HG03064 (cell line): Measurements from ENCODE around the gene PTPN1.
"Not testable (repeated sequence)": the region's sequence is repeated elsewhere in the genome, so short reads cannot be mapped to it uniquely, and the experiment has no call there.

ENCODE experiments used
- ATAC-seq: cut with Tn5 transposase; IDR thresholded peaks from one replicate; pipeline ENCODE4 v1.9.1; 2021; ENCODE audit warnings: low read depth; ENCODE audit not compliant: unreplicated experiment

PTPN1 gene

DNA sequence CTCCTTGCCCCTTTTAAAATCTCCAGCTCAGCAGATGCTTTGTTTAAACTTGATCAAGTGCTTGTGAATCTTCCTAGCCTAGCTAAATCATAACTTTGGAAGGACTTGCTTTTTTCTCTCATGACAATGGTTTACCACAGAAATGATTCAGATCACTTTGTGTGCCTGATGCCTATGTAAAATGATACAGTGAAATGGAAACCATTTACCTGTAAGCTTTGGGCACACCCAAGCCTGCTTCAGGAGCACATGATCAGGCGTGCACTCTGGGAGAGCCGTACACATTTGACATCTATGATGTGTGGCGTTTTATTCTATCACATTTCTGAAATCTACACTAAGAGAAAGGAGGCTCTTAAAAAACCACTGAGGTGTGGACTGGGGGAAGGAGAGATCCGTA, 41.1 kb downstream of the PTPN1 start:
- ATAC-seq = no peak

DNA sequence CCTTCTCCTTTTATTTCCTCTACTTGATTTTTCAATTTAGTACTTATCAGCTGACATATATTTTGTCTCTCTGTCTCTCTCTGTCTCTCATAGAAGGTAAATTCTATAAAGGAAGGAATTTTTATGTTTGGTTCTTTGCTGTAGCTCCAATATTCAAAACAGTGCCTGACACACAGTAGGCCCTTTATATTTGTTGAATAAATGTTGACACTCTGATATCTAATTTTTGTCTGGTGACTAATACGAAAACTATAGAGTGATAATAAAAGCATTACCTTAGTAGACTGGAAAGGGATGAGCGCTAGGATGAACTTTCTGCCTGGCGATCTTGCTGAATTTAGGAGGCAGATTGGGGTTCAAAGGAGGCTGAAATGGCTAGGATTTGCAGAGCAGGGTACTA, 42.8 kb downstream of the PTPN1 start:
- ATAC-seq = no peak

DNA sequence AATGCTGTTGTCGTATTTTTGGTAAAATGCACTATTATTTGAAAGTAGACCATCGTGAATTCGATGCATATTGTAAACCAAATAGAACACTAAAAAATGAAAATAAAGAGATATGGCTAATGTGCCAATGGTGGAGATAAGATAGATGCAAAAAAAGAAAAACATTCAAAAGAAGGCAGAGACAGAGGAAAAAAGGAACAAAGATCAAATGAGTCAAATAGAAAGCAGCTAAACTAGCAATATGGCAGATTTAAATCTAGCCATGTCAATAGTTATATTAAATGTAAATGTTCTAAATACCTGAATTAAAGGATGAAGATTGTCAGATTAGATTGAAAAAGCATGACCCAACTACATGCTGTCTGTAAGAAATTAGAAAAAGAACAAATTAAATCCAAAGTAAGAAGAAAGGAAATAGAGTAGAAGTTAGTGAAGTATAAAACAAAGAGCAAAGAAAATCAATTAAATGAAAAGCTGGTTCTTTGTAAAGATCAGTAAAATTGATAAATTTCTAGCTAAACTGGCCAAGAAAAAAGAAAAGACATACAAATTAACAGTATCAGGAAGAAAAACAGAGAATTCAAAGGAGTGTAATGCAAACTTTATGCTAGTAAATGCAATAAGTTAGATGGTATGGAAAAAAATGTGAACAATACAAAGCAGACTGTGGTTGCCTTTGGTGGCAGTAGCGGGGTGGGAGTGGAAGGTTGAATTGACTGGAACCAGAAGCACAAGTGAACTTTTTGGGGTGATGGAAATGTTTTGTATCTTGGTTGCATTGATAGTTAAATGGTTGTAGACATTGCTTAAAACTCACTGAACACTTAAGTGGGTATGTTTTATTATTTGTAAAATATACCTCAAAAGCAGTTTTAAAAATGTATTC, 44.8 kb downstream of the PTPN1 start:
- ATAC-seq = no peak

DNA sequence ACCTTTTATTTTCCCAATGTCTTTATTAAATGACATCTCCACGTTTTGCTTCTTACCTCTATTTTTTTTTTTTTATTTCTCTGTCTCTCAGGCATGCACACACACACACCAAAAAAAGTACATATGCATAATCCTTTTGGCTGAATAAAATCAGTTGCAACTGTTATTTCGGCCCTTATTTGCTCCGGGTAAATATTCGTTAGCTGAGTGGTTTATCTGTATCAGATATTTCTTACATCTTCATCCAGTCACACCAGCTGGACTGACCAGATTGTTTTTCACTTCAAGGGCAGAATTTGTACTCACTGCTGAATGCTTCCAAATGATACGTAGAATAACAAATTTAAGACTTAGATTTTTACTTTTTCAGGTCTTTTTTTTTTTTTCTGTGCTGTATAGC, 45.5 kb downstream of the PTPN1 start:
- ATAC-seq = no peak

GRCh38 chr20:50557549-50558134, 47.5 kb downstream of the PTPN1 start:
- no peak for ATAC-seq

DNA sequence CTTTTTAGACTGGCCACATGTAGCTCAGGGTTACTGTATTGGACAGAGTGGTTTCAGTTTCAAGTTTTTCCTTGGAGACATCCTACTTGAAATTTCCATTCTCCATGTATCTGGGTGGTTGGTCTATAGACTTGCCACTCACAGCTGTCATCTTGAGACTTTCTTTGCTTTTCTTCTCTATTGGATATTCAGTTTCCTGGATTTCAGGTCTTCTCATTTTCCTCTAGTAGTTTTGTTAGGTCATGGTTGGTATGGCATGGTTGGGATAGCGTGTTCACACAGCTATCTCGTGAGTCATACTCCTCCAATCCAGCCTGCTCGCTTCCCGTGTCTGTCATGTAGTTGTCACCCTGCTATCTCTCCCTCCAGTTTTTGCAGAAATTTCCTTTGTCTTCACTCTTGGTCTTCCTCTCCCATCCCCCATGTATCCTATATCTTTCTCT, 48.3 kb downstream of the PTPN1 start:
- no peak for ATAC-seq

- no peak for ATAC-seq
These were observed 49.0 kb downstream of the PTPN1 start for GRCh38 chr20:50559149-50559548.

GRCh38 chr20:50559856-50560638, 49.9 kb downstream of the PTPN1 start:
- ATAC-seq = no peak

DNA sequence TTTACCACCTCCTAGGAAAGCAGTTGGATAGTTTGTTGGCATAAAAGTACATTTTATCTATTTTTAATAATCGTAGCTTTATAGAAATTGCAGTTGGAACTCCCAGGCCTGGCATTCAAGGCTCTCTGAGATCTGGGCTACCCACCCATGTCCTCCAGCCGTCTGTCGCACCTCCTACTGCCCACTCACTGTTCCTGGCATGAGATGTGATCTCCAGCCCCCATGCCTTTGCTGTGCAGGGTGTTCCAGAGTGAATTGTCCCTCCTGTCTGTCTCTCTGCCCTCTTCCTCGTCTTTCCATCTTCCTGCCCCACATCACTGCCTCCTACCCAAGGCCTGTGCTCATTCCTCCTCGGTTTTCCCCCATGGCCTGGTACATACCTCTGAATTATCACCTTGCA, 50.7 kb downstream of the PTPN1 start:
- no peak for ATAC-seq

- ATAC-seq = no peak
These were observed 51.3 kb downstream of the PTPN1 start for GRCh38 chr20:50561379-50562078.

GRCh38 chr20:50562262-50562701, 52.1 kb downstream of the PTPN1 start:
- no peak for ATAC-seq

- ATAC-seq = no peak
These were observed 53.2 kb downstream of the PTPN1 start for GRCh38 chr20:50563133-50563944.

GRCh38 chr20:50565383-50565782, 55.2 kb downstream of the PTPN1 start:
- ATAC-seq = no peak

GRCh38 chr20:50565871-50566270, 55.7 kb downstream of the PTPN1 start:
- no peak for ATAC-seq

DNA sequence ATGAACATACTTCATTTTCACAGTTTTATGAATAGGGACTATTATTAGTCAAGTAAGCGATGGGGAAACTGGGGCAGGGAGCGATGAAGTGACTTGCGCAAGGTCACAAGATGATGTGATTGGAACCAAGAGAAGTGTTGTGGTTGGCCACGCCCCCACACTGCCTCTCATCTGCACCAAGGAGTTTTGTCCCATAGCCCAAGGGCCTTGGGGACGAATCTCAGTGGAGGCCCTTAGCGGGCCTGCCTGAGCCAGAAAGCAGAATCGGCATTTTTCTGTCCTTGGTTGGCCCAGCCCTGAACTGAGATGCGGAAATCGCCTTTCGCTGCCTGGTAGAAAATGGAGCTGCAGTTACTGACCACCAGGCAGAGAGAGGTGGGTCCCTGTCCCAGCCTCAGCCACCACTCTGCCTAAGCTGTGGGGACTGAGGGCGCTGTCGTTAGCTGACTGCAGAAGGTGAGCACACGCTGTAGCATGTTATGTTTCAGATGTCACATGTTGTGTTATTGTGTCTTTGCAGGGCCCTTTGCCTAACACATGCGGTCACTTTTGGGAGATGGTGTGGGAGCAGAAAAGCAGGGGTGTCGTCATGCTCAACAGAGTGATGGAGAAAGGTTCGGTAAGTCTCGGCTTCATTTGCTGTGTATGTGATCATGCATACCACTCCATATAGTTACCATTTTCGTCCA, 57.8 kb downstream of the PTPN1 start:
- ATAC-seq = no peak

DNA sequence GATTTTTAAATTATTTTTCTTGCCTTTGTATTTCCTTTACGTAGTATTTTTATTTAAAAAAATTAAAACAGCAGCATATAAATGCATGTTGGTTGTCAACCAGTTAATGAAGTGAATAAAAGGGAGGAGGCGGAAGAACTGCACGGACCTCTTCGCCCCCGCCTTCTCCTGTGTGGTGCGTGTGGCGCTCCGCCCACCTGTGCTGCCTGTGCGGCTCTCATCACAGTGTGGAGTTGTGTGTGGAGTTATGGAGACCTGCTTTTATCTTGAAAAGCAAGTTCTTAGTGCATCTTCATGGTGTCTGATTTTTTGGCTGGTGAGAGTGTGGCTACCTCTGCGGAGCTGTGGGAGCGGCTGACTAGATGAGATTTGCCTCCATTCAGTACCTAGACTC, 58.4 kb downstream of the PTPN1 start:
- ATAC-seq = no peak

DNA sequence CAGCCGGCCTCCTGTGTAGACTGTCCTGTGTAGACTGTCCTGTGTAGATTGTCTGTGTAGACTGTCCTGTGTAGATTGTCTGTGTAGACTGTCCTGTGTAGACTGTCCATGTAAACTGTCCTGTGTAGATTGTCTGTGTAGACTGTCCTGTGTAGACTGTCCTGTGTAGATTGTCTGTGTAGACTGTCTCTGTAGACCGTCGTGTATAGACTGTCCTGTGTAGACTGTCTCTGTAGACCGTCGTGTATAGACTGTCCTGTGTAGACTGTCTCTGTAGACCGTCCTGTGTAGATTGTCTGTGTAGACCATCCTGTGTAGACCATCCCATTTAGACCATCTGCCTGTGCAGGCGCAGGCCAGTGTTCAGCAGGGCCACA, 59.3 kb downstream of the PTPN1 start:
- ATAC-seq = not testable (repeated sequence)

DNA sequence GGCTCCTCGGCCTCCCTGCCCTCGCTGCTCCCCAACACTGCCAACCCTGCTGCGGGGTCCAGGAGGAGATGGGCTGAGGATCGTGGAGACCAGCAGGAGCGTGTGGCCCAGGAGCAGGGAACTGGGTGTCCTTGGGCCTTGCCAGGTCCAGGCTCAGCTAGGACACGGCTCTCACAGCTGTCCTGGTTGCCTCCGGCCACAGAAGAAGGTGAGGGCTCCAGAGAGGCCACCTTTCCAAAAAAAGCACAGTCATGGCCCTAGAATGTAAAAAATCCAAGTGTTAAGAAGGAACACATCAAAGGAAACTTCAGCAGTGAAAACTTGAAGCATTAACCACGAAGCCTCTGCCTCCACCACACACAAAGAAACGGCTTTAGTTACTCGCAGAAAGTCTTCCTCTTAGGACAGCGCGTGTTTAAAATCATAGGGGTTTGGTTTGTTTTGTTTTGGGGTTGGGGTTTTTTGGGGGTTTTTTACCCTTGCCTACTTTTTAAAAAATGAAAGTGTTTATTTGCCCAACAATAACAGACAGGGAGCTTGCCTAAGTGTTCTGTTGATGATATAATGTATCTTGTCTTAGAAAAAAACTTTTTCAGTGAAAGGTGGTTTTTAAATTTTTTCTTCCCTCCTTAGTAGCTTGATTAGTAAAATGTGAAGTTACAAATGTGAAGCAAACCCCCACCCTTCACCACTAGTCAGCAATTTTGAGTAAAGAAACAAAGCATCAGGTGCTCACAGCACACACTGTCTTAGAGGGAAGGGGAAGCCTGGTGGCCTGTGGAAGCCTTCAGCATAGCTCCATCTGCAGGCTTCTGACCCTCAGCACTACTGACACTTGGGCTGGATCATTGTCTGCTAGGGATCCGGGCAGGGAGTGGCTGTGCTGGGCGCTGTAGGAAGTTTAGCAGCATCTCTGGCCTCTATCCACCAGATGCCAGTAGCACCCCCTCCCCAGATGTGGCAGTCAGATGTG, 60.0 kb downstream of the PTPN1 start:
- ATAC-seq = peak; percentile 55
